DND-41 (cell line): ENCODE results near the gene ELAC2.

Experiments
- ATAC-seq: fragments of 200-7000 bp; cut with Tn5 transposase; 3 replicates; pipeline ENCODE4 v1.9.1; 2021; ENCODE audit warnings: low read depth; ENCODE audit not compliant: insufficient read depth
- DNase-seq: peaks from one replicate; pipeline ENCODE4 v3.0.0-alpha.2; 2020
- H2AFZ ChIP-seq: 2 replicates; pipeline ENCODE4 v1.6.0; 2012; ENCODE audit warnings: low read depth, low read length
- H3K27ac ChIP-seq: 2 replicates; pipeline ENCODE4 v1.5.1; 2012; ENCODE audit warnings: low read length, inconsistent platforms
- H3K27me3 ChIP-seq: fragments of 200-600 bp; sonication (generic); 2 replicates; pipeline ENCODE4 v1.6.0; 2012; ENCODE audit warnings: low read length, mild to moderate bottlenecking, inconsistent platforms; ENCODE audit not compliant: insufficient read depth, poor library complexity
- H3K36me3 ChIP-seq: 2 replicates; pipeline ENCODE4 v1.5.1; 2012; ENCODE audit warnings: low read length, inconsistent platforms; ENCODE audit not compliant: insufficient read depth
- H3K4me1 ChIP-seq: 2 replicates; pipeline ENCODE4 v1.5.1; 2012; ENCODE audit warnings: mild to moderate bottlenecking, low read length; ENCODE audit not compliant: insufficient read depth
- H3K4me2 ChIP-seq: 2 replicates; pipeline ENCODE4 v1.6.0; 2012; ENCODE audit warnings: mild to moderate bottlenecking, moderate library complexity, low read length, inconsistent platforms; ENCODE audit not compliant: insufficient read depth
- H3K4me3 ChIP-seq, 2 experiments: fragments of 200-600 bp in 1 of 2; shearing (Covaris generic) in 1 of 2; 2 replicates each; pipeline ENCODE4 v1.5.1; 2012 to 2016; ENCODE audit warnings: inconsistent platforms in 2 of 2, low read length in 2 of 2, mild to moderate bottlenecking in 2 of 2, low read depth in 1 of 2, moderate library complexity in 1 of 2
- H3K79me2 ChIP-seq: 2 replicates; pipeline ENCODE4 v1.6.0; 2012; ENCODE audit warnings: low read length, inconsistent platforms; ENCODE audit not compliant: insufficient read depth
- H3K9ac ChIP-seq: 2 replicates; pipeline ENCODE4 v1.6.0; 2012; ENCODE audit warnings: low read depth, mild to moderate bottlenecking, inconsistent platforms, low read length, moderate library complexity
- H3K9me3 ChIP-seq: 2 replicates; pipeline ENCODE4 v1.5.1; 2012; ENCODE audit warnings: low read length, moderate library complexity, mild to moderate bottlenecking, inconsistent platforms; ENCODE audit not compliant: insufficient read depth, severe bottlenecking
- H4K20me1 ChIP-seq: 2 replicates; pipeline ENCODE4 v1.6.0; 2012; ENCODE audit warnings: low read length; ENCODE audit not compliant: insufficient read depth
- CTCF ChIP-seq: IDR thresholded peaks from 2 replicates; pipeline ENCODE4 v1.5.1; 2012; ENCODE audit warnings: borderline replicate concordance, low read length, moderate library complexity, mild to moderate bottlenecking; ENCODE audit not compliant: poor library complexity, severe bottlenecking; ENCODE audit errors: extremely low read depth
- EZH2 ChIP-seq: IDR thresholded peaks from 3 replicates; pipeline ENCODE4 v1.6.1; 2012; ENCODE audit warnings: borderline replicate concordance, low read depth, mild to moderate bottlenecking, moderate library complexity, low read length, inconsistent platforms; ENCODE audit not compliant: severe bottlenecking

Gene ELAC2

GRCh38 chr17:13000561-13000960, 17.3 kb downstream of the ELAC2 start:
- TF ChIP-seq EZH2 = no peak

GRCh38 chr17:12998874-12999273, 19.0 kb downstream of the ELAC2 start:
- H3K4me2 ChIP-seq = no peak overlapping the region
- no peak for TF ChIP-seq CTCF
- no peak overlapping the region for H3K4me3 ChIP-seq
- no peak overlapping the region for H3K9ac ChIP-seq
- no peak overlapping the region for H2AFZ ChIP-seq
- DNase-seq = no peak
- H3K27me3 ChIP-seq = no peaks in the 10 kb centered on the region
- no peaks in the 10 kb centered on the region for H3K4me1 ChIP-seq
- no peak overlapping the region for H3K27ac ChIP-seq
- no peaks in the 10 kb centered on the region for H3K79me2 ChIP-seq
- H3K36me3 ChIP-seq = peaks cover 94% of the 10 kb centered on the region
- peaks cover 13% of the 10 kb centered on the region; the same call in 1 of the 2 replicates for H4K20me1 ChIP-seq
- no peaks in the 10 kb centered on the region for H3K9me3 ChIP-seq
- ATAC-seq = no peak

More at GRCh38 chr17:13000561-13000960, 17.3 kb downstream of the ELAC2 start:
- DNase-seq (no peak), ATAC-seq (no peak)
- H3K4me1 ChIP-seq = no peaks in the 10 kb centered on the region
- H3K9ac ChIP-seq = no peak overlapping the region
- H4K20me1 ChIP-seq = peaks cover 13% of the 10 kb centered on the region; the same call in 1 of the 2 replicates
- H3K4me3 ChIP-seq = no peak overlapping the region
- H3K27ac ChIP-seq = no peak overlapping the region
- H3K79me2 ChIP-seq = no peaks in the 10 kb centered on the region
- peaks cover 94% of the 10 kb centered on the region for H3K36me3 ChIP-seq
- H3K27me3 ChIP-seq = no peaks in the 10 kb centered on the region
- no peak overlapping the region for H3K4me2 ChIP-seq
- no peaks in the 10 kb centered on the region for H3K9me3 ChIP-seq
- H2AFZ ChIP-seq = no peak overlapping the region

GRCh38 chr17:12998461-12998860, 19.4 kb downstream of the ELAC2 start:
- ATAC-seq (no peak), DNase-seq (no peak)
- H3K36me3 ChIP-seq = peaks cover 94% of the 10 kb centered on the region
- no peak overlapping the region for H3K27ac ChIP-seq
- no peaks in the 10 kb centered on the region for H3K4me1 ChIP-seq
- H2AFZ ChIP-seq = no peak overlapping the region
- no peaks in the 10 kb centered on the region for H3K27me3 ChIP-seq
- no peaks in the 10 kb centered on the region for H3K79me2 ChIP-seq
- no peak overlapping the region for H3K4me2 ChIP-seq
- no peak overlapping the region for H3K4me3 ChIP-seq
- peaks cover 9% of the 10 kb centered on the region; the same call in 1 of the 2 replicates for H4K20me1 ChIP-seq
- no peaks in the 10 kb centered on the region for H3K9me3 ChIP-seq
- no peak for TF ChIP-seq CTCF
- no peak for TF ChIP-seq EZH2
- H3K9ac ChIP-seq = no peak overlapping the region

GRCh38 chr17:12996941-12997340, 20.9 kb downstream of the ELAC2 start:
- DNase-seq (no peak), ATAC-seq (no peak)
- H3K9ac ChIP-seq = no peak overlapping the region
- H2AFZ ChIP-seq = no peak overlapping the region
- peaks cover 3% of the 10 kb centered on the region; the same call in 1 of the 2 replicates for H4K20me1 ChIP-seq
- TF ChIP-seq CTCF (no peak), EZH2 (no peak)
- no peaks in the 10 kb centered on the region for H3K27me3 ChIP-seq
- H3K79me2 ChIP-seq = no peaks in the 10 kb centered on the region
- no peaks in the 10 kb centered on the region for H3K4me1 ChIP-seq
- H3K36me3 ChIP-seq = peaks cover 94% of the 10 kb centered on the region
- H3K27ac ChIP-seq = no peak overlapping the region
- H3K9me3 ChIP-seq = no peaks in the 10 kb centered on the region
- no peak overlapping the region for H3K4me3 ChIP-seq
- no peak overlapping the region for H3K4me2 ChIP-seq
